H1 (cell line): ENCODE results near the gene CERT1.

Experiments used
- BCL11A ChIP-seq, 2 experiments: IDR thresholded peaks; one replicate each; pipeline ENCODE4 v1.6.1; 2011; ENCODE audit warnings: low read depth in 2 of 2, low read length in 2 of 2, mild to moderate bottlenecking in 2 of 2
- EZH2 ChIP-seq: fragments of 200-600 bp; sonication (generic); IDR thresholded peaks from 2 replicates; pipeline ENCODE4 v1.7.1; 2012; ENCODE audit warnings: low read depth, mild to moderate bottlenecking, moderate library complexity, low read length, inconsistent platforms; ENCODE audit not compliant: severe bottlenecking
- HDAC2 ChIP-seq, 2 experiments: fragments of 300-600 bp in 1 of 2; sonication (generic) in 1 of 2; IDR thresholded peaks; 2 replicates each; pipeline ENCODE4 v1.6.1; 2011 to 2012; ENCODE audit warnings: low read depth in 2 of 2, low read length in 2 of 2, mild to moderate bottlenecking in 2 of 2, moderate library complexity in 2 of 2, borderline replicate concordance in 1 of 2, inconsistent platforms in 1 of 2
- POLR2AphosphoS5 ChIP-seq: IDR thresholded peaks from 2 replicates; pipeline ENCODE4 v1.6.1; 2011; ENCODE audit warnings: low read depth, low read length
- SIX5 ChIP-seq: IDR thresholded peaks from 2 replicates; pipeline ENCODE4 v1.6.1; 2011; ENCODE audit warnings: mild to moderate bottlenecking, low read depth, low read length
- TAF1 ChIP-seq: IDR thresholded peaks from 2 replicates; pipeline ENCODE4 v1.6.1; 2011; ENCODE audit warnings: mild to moderate bottlenecking, low read depth, low read length

- TF ChIP-seq HDAC2 (IDR thresholded peaks at IDR 0.05; ENCODE audit: borderline replicate concordance in 1 of 2, low read depth in 2 of 2, low read length in 2 of 2): no peak
- TF ChIP-seq EZH2: no peak
- no peak for TF ChIP-seq SIX5
- no peak for TF ChIP-seq POLR2AphosphoS5
- no peak for TF ChIP-seq TAF1
- TF ChIP-seq BCL11A (IDR thresholded peaks at IDR 0.05; ENCODE audit: low read depth in 2 of 2, low read length in 2 of 2): no peak
These were observed 130.0 kb downstream of the CERT1 start for GRCh38 chr5:75381456-75381855.
